ENCODE results near the gene CCDC181.
A peak's percentile ranks its signal among the peaks of the same experiment; 100 is the strongest.
"Not testable (repeated sequence)": the region's sequence is repeated elsewhere in the genome, so short reads cannot be mapped to it uniquely, and the experiment has no call there.

CCDC181 gene

GRCh38 chr1:169402578-169402977, 24.7 kb downstream of the CCDC181 start:
- not testable (repeated sequence) for DNase-seq (ENCODE audit: low read depth, low spot score)

GRCh38 chr1:169395955-169396354, 31.3 kb downstream of the CCDC181 start:
- no peak for DNase-seq (ENCODE audit: low read depth, low spot score)

- DNase-seq (ENCODE audit: low read depth, low spot score) = no peak
Measured at GRCh38 chr1:169392406-169392805, 34.9 kb downstream of the CCDC181 start.

- no peak for DNase-seq (ENCODE audit: low read depth, low spot score)
Measured at GRCh38 chr1:169390303-169390702, 37.0 kb downstream of the CCDC181 start.

GRCh38 chr1:169387399-169387798, 39.9 kb downstream of the CCDC181 start:
- DNase-seq (ENCODE audit: low read depth, low spot score) = no peak

GRCh38 chr1:169383449-169383848, 43.8 kb downstream of the CCDC181 start:
- DNase-seq (ENCODE audit: low read depth, low spot score) = no peak

- DNase-seq (ENCODE audit: low read depth, low spot score) = no peak
Measured at GRCh38 chr1:169381162-169381561, 46.1 kb downstream of the CCDC181 start.

- no peak for DNase-seq (ENCODE audit: low read depth, low spot score)
Measured at GRCh38 chr1:169371404-169371803, 55.9 kb downstream of the CCDC181 start.

- no peak for DNase-seq (ENCODE audit: low read depth, low spot score)
Measured at GRCh38 chr1:169368406-169368769, 58.9 kb downstream of the CCDC181 start.

- DNase-seq (ENCODE audit: low read depth, low spot score) = peak; percentile 98
Measured at GRCh38 chr1:169367686-169368405, 59.4 kb downstream of the CCDC181 start, which contains the start of the genes BLZF1 and NME7. Gene BLZF1, plus strand, starts transcription at chr1:169368195. Its CDS starts 1,328 bp downstream, at chr1:169369523. Gene NME7, minus strand, starts transcription at chr1:169367797. Its CDS starts 87 bp downstream, at chr1:169367710.

GRCh38 chr1:169367096-169367685, 60.1 kb downstream of the CCDC181 start:
- DNase-seq (ENCODE audit: low read depth, low spot score) = no peak

- DNase-seq (ENCODE audit: low read depth, low spot score) = no peak
Measured at GRCh38 chr1:169364948-169365347, 62.3 kb downstream of the CCDC181 start.

GRCh38 chr1:169363046-169363730, 64.1 kb downstream of the CCDC181 start:
- no peak for DNase-seq (ENCODE audit: low read depth, low spot score)

GRCh38 chr1:169361281-169361680, 66.0 kb downstream of the CCDC181 start:
- DNase-seq (ENCODE audit: low read depth, low spot score) = no peak

- no peak for DNase-seq (ENCODE audit: low read depth, low spot score)
Measured at GRCh38 chr1:169360415-169360814, 66.9 kb downstream of the CCDC181 start.

GRCh38 chr1:169348383-169349036, 78.8 kb downstream of the CCDC181 start:
- no peak for DNase-seq (ENCODE audit: low read depth, low spot score)

GRCh38 chr1:169347688-169348382, 79.4 kb downstream of the CCDC181 start:
- no peak for DNase-seq (ENCODE audit: low read depth, low spot score)

GRCh38 chr1:169346036-169346589, 81.2 kb downstream of the CCDC181 start:
- DNase-seq (ENCODE audit: low read depth, low spot score) = no peak

GRCh38 chr1:169345511-169345910, 81.8 kb downstream of the CCDC181 start:
- no peak for DNase-seq (ENCODE audit: low read depth, low spot score)
